ENCODE data around the gene EPS8L3. TPM values are rescaled to one million over a fixed set of nuclear protein-coding genes. Genes with fewer than 3 reads are reported as not detected.
A peak's percentile ranks its signal among the peaks of the same experiment; 100 is the strongest.

The EPS8L3 gene
- total RNA-seq, 1 donor from 2014 or later: 0.58 TPM

DNA sequence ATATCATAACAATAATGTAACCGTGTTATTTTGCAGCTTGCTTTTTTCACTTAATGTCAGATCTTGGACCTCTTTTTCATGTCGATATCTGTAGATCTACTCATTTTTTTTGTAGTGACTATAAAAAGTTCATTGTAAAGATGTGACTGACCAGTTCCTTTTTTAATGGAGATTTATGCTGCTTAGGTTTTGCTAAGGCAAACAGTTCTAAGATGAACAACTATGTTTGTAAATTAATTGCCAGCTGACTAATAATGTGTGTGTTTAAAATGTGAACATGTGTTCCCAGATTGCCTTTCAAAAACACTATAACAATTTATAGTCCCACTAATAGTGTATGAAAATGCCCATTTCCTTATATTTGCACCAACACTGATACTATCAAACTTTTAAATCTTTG is 18.1 kb upstream of the EPS8L3 start:
- no peak for DNase-seq (ENCODE audit: low spot score)

DNA sequence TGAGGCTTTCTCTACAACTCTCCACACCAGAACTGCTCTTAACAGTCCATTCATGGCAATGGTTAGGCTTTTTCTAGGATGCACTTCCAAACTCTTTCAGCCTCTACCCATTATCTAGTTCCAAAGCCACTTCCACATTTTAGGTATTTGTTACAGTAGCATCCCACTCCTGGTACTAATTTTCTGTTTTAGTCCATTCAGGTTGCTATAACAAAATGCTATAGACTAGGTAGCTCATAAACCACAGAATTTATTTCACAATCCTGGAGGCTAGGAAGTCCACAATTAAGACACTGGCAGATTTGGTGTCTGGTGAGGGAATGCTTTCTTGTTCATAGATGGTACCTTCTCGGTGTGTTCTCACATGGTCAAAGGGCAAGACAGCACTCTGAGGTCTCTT is 17.3 kb upstream of the EPS8L3 start:
- DNase-seq (ENCODE audit: low spot score): no peak

DNA sequence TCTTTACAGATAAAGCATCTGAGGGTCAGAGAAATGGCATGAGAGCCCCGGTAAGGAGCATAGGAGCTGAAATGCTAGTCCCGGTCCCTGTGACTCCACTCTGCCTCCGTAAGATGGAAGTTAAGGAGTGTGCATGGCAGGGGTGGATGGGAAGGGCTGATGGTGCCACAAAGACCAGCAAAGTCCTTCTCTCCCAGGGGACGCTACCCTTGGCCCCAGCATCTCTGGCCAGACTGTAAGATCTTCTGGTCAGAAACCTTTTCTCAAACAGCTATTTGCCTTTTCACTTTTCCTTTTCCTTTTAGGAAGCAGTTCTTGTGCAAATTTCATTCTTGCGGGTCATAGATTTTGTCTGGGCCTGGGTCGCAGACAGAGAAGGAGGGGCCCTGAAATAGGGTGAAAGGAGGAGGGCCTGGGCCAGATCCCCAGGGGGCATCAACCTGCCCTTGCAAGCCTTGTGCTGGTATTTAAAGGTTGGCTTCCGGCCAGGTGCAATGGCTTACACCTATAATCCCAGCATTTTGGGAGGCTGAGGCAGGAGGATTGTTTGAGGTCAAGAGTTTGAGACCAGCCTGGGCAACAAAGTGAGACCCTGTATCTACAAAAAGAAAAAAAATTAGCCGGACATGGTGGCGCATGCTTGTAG is 14.4 kb upstream of the EPS8L3 start:
- no peak for DNase-seq (ENCODE audit: low spot score)

DNA sequence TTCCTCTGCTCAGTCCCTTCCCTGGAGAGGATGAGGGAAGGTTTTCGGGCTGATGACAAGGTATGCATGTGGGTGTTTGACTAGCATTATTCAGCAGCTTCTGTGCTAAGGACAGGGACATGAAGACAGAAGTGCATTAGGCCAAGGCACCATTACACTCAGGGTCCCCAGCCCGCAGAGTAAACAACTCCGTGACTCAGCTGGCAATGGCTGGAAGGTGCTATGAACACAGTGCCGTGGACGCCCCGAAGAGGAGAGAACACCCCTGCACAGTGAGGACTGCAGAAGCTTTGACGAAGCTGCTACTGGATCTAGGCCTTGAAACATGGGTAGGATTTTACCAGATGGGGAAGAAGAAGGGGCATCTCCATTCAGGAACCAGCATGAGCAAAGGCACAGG is 13.7 kb upstream of the EPS8L3 start:
- no peak for DNase-seq (ENCODE audit: low spot score)

DNA sequence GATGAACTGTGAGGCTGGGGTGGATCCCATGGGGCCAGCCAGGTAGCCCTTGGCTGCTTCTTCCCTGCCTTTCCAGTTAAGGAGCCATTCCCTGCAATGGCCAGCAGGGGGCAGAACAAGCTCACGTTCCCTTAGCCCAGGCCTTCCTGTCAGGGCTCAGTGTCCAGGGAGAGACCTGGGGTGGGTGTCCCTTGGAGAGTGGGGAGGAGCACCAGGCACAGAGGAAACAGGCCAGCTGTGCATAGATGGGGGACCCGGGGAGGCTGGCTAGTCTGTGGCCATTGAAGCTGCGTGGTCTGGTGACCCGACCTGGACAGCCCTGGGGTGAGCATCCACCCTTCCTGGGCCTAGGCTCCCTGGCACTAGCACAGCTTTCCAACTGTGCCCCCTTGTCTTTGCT is 13.2 kb upstream of the EPS8L3 start:
- no peak for DNase-seq (ENCODE audit: low spot score)

DNA sequence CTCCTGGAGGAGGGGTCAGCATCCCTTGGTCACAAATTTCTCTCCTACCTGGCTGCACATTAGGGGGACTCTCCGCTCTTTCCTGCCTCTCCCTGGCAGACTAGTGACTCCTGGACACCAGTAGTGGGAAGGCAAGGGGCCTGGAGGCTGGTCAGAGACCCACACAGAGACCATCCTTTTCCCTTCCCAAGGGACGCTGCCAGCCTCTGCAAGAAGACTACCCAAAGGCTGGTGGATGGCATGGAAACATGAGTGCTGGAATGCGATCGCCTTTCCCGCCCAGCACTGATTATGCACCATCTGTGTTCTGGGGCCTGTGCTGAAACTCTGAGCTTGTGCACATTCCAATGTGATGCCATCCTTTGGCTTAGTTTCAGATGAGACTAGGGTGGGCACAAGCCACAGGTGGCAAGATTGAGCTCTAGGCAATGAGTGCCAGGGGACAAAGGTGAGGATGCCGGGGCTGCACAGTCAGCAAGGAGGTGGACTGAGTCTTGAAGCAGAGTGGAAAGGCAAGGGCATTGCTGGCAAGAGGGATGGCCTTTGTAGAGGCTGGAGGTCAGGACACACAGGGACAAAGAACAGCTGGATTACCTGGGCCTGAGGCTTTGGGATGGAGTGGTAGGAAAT is 12.6 kb upstream of the EPS8L3 start:
- no peak for DNase-seq (ENCODE audit: low spot score)

DNA sequence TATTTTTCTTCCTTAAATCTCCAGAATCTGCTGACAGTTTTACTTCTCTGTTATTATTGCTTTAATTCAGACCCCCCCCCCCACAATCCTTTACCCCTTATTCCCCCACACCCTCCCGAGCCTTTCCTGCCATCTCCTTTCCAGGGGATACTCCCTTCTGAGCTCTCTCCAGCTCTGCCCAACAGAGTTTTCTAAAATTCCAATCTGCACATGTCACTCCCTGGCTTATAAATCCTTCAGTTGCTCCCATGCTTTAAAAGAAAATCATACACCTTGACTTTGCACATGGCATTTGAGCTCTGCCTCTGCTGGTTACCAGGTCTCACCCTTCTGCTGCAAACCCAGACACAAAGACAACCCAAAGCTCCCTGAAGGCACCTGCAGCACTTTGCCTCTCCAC is 11.7 kb upstream of the EPS8L3 start:
- DNase-seq (ENCODE audit: low spot score): no peak

DNA sequence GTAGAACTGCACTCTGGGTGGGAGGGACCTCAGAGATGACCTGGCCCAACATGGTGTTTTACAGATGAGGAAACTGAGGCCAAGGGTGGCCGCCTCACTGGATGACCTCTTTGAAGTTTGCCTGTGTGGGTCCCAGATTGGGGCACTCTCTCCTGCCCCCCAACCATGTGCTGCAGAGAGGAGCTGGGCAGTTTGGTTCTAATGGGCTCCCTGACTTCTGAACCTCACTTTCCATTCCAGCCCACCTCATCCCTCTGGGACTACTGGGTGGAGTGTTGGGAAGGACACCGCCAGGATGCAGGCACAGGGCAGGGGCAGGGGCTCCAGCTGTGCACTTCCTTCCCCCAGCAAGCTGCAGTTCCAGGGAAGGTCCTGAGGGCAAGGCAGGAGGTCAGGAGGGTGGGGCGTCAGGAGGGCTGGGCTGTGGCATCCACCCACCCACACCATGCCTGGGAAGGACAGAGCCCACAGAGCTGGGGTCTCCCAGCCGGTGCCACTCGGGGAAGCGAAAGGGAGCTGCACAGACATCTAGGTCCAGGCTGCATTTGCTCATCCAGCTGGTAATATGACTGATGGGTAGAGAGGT is 10.3 kb upstream of the EPS8L3 start:
- no peak for DNase-seq (ENCODE audit: low spot score)

DNA sequence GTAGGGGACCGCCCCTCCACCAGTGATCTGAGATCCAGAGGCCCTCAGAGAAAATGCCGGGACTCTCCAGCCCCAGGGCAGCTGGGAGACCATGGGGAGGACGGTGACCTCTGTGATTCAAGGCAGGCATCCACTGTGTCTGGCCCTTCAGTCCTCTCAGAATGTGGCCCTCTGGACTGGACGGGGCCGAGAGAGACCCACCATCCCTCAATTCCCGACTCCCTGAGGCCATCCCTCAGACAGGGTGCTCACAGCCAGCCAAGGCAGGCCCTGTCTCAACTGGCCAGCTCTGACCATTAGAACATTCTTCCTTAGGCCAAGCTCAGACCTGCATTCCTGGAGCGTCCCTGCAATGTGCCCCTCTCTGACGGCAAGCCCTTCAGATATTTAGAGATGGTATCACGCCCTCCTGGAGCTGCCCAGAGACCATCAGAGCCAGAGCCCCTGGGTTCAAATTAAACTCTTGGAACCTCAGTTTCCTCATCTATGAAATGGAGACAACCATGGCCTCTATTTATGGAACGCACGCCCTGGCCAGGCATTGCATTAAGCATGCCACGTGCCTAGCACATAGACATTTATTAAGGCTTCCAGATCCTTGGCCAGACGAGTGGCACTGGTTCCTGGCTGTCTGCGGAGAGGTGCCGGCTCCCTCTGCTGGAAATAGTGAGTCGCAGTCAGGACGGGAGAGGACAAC is 9.6 kb upstream of the EPS8L3 start:
- DNase-seq (ENCODE audit: low spot score): no peak

DNA sequence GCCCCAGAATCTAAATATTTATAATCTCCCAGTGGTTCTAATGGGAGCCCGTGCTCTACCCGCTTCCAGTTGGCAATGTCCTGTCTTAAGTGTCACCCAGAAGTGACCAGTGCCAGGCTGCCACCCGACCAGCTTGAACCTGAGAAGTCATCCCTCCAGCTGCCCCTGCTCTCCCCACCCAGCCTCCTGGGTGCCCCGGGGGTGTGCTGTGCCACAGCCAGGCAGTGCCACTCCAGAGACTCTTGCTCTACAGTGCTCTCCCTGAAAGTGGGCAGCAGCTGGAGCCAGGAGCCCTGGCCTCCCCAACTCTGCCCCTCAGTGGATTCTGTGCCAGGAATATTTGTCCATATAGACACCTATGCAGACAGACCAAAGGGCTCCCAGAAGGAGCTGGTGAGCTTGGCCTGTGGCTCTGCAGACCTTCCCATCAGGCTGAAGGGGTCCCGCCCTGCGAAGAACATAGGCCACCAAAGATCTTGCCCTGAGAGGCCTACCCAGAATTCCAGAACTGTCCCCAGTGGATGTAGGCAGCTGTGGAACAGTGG is 9.0 kb upstream of the EPS8L3 start:
- DNase-seq (ENCODE audit: low spot score): no peak

DNA sequence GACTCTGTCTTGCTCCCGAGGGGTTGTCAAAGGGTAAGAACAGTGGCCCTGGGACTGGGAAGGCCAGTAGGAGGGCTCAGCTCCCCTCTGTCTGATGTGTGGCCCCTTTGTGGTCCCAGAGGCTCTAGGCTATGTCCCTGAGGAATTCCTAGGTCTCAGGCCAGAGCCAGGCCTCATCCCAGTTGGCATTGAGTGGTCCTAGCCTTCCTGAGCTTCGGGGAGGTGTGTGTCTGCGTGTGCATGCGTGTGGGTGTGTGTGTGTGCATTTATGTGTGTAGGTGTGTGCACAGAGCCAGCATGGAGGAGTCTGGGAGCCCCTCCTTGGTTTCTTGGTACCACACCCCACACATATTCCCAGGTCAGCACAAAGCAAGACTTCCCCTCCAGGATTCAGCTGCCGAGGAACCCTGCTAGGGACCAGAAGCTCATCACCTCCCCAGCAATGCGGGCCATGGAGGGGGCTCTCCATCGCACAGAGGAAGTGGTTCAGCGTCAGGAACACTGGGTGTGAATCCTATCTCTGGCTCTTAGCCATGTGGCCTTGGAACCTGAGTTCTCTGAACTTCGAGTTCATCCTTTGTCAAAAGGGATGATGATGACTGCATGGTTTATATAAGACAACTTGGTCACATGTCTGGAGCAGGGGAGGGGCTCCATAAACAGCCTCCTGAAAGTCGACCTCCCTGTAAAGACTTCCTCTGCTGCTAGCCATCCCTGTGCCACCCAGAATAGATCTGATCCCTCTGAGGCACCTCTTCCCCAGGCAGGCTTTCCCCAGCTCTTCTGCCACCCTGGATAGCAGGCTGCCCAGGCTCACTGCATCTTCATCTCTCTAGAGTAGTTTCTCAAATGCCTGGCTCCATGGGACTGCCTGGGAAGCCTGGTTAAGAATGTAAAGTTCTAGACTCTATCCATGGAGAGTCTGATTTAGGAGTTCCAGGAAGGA is 8.3 kb upstream of the EPS8L3 start:
- no peak for DNase-seq (ENCODE audit: low spot score)

DNA sequence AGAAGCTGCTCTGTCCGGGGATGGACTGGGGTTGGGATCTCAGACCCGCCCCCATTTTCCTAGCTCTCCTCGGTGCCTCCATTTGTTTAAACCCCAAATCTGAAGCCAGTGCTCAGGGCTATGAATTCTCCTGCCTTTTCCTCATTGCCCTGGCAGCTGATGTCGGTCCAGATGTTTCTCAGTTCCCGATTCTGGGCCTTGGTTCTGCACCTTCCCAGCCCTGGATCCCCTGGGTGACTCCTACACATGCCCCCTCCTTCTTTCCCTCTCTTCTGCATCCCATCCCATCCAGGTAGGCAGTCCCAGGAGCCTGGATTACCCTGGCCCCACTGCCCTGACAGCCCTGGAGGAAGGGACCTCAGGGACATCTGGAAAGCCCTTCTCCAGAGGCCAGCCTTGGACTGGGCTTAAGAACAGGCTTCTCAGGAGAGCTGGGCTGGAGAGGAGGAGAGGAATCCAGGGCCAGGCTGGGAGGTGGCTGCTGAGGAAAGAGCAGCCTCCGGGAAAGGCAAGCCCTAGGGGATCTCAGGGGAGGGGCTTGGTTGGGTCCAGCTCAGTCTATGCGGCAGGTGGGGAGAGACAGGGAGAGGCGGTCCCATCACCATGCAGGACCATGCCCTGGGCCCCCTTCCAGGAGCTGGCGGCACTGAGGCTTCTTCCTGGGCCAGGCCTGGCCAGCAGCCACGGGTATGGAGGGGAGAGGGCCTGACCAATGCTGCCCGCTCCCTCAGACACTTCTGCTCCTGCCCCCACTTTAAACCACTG is 6.8 kb upstream of the EPS8L3 start:
- no peak for DNase-seq (ENCODE audit: low spot score)

DNA sequence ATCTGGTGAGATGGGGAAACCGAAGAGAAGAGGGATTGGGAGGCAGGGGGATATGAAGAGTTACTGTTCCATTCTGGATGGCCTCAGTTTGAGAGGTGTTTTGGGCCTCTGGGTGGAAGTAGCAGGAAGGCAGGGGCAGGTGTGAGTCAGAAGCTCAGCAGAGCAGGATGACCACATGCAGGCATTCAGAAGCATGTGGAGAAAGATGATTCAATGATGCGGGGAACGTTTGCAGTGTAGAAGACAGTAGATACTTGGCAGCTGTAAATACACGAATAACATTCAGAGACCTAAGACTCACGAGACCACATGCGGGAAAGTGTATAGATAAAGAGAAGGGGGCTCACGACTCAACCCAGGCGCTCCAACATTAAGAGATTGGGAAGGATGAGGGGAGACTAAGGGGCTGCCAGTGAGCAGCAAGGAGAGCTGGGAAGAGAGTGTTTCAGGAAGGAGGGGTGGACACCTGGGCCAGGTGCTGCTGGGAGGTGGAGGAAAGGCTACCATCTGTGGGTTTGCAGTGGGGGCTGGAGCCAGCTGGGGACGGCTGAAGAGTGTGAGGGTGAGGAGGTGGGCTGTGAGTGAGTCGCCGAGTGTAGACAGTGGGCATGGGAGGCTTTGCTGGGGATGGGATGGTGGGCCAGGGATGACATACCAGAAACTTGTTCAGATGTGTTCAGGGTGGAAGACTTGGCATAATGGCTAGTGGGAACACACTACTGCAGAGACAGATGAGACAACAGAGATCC is 5.8 kb upstream of the EPS8L3 start:
- DNase-seq (ENCODE audit: low spot score): peak; percentile 55

DNA sequence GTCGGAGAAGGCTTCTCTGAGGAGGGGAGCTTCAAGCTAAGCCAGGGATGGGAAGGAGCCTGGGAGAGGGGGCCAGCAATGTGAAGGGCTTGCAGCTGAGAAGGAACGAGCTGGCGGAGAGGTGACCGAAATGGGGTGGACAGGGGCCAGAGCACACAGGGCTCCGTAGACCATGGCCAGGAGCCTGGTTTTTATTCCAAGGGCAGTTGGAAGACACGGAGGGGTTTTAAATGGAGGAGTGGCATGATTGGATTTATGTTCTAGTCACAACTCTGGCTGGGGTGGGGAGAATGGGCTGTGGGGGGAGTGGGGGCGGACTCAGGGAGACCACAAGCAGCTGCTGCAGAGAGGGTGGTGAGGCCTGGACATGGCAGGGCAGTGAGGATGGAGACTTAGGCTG is 5.1 kb upstream of the EPS8L3 start:
- DNase-seq (ENCODE audit: low spot score): peak; percentile 60

DNA sequence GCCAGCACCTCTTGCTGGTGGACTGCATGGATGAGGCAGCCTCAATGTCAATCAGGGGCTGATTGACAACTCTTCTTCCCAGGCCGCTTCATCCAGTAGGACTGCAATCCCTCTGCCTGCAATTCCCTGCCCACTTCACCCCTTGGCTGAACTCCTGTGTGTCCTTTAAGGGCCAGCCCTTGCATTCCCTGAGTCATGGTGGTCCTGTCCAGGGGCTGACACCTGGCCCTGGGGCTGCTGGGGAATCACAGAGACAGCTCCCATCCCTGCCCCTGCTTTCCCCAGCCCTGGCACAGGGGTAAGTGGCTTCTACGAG is 4.6 kb upstream of the EPS8L3 start:
- DNase-seq (ENCODE audit: low spot score): no peak

DNA sequence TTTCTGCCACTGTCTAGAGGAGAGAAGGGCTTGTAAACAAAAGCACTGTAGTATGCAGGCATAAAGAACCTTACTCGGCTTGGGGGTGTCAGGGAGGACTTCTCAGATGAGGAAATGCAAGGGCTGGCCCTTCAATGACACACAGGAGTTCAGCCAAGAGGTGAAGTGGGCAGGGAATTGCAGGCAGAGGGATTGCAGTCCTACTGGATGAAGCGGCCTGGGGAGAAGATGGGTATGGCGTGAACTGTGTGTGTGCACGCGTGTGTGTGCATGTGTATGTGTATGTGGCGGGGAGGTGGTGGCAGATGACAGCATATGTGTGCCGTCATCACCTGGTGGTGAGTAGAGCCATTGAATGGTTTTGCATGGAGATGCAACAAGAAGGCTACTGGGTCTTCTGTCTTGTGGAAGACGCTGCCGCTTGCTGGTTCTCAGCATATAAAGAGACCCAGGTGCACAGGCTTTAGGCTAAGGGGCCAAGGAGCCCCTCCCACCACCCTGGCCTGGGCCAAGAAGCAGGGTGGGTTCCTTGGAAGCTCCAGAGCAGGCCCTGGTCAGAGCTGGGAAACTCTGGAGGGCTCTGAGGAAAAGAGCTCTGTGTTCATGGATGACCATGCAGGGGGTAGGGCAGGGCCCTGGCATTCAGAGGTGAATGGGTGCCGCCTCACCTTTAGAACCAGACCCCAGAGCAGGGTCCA is 4.1 kb upstream of the EPS8L3 start:
- DNase-seq (ENCODE audit: low spot score): peak; percentile 72

DNA sequence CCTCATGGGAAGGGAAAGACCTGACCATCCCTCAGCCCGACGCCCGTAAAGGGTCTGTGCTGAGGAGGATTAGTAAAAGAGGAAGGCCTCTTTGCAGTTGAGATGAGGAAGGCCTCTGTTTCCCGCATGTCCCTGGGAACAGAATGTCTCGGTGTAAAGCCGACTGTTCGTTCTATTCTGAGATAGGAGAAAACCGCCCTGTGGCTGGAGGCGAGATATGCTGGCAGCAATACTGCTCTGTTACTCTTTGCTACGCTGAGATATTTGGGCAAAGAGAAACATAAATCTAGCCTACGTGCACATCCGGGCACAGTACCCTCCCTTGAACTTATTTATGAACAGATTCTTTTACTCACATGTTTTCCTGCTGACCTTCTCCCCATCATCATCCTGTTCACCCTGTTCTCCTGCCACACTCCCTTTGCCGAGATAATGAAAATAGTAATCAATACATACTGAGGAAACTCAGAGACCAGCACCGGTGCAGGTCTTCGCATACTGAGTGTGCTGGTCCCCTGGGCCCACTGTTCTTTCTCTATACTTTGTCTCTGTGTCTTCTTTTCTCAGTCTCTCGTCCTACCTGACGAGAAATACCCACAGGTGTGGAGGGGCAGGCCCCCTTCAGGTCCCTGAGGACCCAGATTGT is 3.4 kb upstream of the EPS8L3 start:
- peak; percentile 43 for DNase-seq (ENCODE audit: low spot score)

DNA sequence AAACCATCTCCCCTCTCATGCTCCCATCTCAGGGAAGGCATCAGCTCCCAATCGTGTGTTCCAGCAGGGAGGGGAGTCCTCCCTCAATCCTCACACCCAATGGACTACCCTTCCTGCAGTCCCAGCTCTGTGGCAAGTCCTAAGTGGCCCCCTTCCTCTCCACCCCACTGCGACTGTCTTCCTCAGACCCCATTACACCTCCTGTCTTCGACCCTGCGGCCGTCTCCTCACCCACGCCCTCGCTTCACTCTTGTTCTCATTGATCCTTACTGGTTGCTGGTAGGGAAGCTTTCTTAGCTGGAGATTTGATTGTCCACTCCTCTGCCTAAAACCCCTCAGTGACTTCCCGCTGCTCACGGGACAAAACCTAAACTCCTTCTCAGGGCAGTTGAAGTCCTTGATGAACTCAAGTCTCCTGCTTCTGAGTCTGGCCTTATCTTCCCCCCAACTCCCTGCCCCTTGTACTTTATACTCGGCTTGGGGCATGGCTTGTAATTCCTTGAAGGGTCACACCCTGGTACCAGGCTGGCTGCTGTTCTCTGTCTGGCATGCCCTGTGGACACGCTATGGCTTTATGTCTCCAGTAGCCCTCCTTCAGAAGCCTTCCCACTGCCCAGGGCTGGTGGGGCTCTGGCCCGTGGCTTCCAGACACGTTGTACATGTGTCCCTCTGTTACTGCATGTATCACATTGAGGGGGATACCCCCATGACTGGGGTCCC is 2.3 kb upstream of the EPS8L3 start:
- peak; percentile 84 for DNase-seq (ENCODE audit: low spot score)

Measured in mesenteric fat pad (tissue), 1 donor.